Stimulated activated CD4-positive, alpha-beta T cell treated with anti-CD3 and anti-CD28 coated beads, Interleukin-1b, Interleukin-23, amount 100 ng/mL, for 24 hours (primary cell): ENCODE results near the gene TNRC6B.
"Not testable (repeated sequence)": the region's sequence is repeated elsewhere in the genome, so short reads cannot be mapped to it uniquely, and the experiment has no call there.

Experiments
- DNase-seq, 4 experiments: peaks; one replicate each; pipeline ENCODE4 v3.0.0-alpha.2; 2020; ENCODE audit warnings: low read depth in 4 of 4, low spot score in 1 of 4

TNRC6B gene

DNA sequence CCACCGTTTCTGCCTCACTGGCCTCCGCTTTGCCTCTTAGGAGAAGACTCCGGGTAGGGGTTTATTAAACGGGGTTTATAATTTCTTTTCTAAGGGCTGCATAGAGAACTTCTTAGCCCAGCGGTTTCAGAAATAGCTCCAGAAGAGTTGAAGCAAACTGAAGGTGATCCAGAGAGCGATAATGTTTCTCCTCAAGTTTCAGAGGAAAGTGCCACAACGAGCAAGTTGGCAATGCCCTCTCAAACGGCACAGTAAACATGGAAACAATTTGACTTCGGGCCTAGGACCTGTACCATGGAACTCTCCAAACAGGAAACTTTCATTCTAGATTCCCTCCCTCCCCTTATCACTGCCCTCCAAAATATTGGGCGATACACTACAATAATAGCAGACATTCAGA lies 169.6 kb downstream of the TNRC6B start:
- DNase-seq, result no peak

DNA sequence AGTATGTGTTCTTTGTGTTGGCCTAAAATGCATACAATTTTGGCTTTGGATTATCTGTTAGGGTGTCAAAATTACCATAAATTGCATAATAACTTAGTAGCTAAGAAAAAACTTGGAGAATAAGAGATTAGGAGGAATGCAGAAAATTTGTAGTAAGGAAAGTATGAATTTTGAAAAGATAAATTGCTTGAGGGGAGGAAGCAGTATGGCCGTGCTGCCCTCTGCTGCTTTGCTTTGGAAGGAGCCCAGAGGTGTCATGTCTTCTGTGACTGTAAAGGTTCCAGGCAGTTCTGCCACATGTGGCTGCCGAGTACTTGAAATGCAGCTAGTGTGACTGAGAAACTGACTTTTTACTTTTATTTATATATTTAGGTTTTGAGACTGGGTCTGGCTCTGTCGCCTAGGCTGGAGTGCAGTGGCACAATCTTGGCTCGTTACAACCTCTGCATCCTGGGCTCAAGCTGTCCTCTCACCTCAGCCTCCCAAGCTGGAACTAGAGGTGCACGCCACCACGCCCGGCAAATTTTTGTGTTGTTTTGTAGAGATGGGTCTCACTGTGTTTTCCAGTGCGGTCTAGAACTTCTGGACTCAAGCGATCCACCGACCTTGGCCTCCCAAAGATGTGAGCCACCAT lies 170.4 kb downstream of the TNRC6B start:
- peak in 2 of 4 experiments; percentile 32 to 33 for DNase-seq

DNA sequence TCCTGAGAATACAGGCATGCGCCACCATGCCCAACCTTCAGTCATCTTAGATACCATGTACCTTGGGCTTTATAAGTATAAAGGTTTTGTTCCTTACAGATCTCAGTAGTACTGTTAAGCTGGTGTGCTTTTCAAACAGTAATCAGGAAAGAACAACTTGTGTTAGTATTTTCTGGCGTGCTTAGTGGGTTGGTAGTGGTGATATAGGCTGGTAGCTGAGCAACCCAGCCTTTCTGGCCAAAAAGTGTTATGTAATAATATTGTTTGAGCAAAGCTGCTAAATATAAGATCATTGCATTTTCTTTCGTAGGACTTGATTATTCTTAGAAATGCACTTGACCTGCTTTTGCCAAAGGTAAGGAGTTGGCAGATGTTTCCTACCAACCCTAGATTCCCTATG lies 175.0 kb downstream of the TNRC6B start:
- no peak for DNase-seq

DNA sequence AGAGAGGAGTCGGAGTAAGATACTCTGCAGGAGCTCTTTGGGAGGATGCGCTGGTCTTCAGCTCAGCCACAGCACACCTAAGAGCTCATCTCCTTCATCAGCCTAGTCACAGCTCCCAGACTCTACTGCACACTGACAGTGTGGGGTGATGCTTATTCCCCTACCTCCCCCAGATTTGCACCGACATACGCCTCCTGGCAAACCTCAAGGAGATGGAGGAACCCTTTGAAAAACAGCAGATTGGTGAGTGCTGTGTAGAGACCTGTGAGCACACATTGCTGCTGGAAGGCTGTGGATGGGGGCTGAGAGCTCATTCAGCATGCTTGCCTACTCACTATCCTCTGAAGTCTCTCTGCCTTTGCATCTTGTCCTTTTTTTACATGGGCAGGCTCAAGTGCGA lies 183.4 kb downstream of the TNRC6B start:
- DNase-seq, result no peak

DNA sequence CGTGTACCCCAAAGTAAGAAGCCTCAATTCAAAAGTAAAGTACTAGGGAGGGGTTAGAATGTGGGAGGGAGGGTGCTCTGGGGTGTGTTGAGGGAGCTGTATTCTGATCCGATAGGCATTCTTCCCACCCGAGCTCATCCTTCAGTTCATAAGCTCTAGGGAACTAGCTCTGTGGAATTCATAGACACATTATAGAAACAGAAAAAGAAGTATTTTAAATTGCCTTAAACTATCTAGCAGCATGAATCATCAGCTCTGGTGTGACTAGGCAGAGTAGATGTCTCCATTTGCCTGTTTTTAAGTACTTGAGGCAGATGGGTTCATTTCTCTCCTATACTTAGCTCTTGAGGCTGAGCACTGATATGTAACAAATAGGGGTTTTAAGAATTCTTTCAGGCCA lies 185.3 kb downstream of the TNRC6B start:
- DNase-seq, result no peak

DNA sequence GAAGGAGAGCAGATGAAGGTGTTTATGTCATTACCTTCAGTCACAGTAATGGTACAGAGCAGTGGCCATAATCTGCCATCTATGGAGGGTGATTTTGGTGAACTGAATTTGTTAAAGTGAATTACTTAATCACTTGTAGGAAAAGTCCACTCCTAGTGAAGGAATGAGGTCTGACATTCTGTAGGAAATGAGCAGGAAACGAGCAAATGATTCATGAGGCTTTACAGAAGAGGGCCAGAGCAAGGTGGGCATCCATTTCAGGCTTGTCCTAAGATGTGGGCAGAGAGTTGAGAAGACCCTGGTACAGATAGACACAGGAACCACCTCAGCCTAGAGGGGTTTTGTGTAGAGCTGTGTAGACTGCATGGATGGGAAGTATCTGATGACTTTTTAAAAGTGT lies 186.7 kb downstream of the TNRC6B start:
- DNase-seq, result no peak

DNA sequence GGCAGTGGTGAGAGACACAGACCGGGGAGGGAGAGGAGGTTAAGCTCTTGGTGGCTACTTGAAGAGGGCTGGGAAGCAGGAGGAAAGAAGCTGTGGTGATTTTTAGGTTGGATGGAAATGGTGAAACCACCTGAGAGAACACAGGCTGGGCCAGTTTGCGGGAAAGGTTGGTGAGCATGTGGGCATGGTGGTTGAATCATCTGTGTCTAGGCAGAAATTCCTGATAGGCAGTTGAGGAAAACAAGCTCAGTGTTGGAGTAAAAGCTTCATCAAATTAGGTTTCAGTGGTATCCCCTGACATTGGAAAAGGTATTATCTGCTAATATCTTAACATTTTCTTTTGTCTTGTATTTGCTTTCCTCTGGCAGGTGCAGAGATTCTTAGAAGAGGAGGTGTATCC lies 188.3 kb downstream of the TNRC6B start:
- DNase-seq, result no peak

DNA sequence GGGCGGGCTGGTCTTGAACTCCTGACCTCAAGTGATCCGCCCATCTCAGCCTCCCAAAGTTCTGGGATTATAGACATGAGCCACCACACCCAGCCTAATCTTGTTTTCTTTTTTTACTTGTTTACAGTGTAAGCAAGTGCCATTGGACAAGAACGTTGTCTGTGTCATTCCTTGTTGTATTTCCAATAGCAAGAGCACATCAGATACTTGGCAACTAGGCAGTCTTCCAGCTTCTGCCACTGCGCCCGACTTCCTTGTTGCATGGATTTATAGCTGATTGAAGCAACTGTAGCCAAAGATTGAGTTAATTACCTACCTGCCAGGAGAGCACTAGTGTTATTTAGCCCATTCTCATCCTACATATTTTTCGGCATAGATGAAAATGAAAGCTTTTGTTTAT lies 189.6 kb downstream of the TNRC6B start:
- DNase-seq, result no peak

DNA sequence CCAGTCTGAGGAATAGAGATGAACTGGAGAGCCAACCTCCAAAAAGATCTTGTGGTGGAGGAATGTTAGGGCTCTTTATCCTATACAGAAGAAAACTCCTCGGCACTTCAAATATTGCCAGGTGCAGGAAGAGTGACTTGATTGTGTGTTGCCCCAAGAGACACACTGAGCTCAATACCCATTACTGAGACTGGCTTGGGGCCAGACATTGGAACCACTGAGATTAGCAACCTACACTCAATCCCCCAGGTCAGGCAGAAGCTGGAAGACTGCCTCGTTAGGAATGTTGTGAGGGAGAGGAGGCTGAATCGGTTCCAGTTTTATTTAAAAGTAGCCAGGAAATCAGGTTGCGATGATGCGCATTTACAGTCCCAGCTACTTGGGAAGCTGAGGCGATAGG lies 190.3 kb downstream of the TNRC6B start:
- DNase-seq, result no peak

DNA sequence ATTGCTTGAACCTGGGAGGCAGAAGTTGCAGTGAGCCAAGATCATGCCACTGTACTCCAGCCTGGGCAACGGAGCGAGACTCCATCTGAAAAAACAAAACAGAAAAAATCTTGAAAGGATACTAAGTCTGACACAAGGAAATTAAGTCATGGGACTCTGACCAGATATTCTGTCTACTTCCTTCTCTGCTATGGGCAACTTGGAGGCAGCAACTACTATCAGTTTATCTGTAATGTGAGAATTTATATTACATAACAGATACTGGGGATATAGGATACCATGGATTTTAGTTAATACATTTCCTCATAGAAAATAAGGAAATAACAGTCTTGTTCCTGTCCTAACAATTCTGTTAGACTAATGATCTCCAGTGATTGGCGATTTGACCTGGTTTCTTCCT lies 191.1 kb downstream of the TNRC6B start:
- no peak for DNase-seq

DNA sequence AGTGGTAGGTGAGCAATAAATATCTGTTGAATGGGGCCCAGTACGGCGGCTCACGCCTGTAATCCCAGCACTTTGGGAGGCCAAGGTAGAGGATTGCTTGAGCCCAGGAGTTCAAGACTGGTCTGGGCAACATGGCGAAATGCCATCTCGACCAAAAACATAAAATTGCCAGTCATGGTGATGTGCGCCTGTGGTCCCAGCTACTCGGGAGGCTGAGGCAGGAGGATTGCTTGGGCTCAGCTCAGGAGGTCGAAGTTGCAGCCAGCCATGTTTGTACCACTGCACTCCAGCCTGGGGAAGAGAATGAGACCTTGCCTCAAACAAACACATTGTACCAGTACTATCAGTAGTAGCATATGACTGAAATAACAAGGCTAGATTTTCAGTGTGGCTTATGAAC lies 196.8 kb downstream of the TNRC6B start:
- no peak for DNase-seq

DNA sequence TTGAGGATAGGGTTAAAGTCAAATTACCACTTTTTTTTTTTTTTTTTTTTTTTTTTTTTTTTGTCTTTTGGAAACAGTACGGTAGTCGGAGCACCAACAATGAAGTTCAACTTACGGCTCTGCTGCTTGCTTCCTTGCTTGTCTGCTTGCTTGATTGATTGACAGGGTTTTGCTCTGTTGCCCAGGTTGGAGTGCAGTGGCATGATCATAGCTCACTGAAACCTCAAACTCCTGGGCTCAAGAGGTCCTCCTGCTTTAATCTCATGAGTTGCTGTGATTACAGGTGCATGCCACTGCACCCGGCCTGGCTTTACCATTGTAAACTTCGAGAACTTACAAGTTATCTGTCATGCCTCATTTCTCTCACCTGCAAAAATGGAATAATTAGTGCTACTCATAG lies 198.4 kb downstream of the TNRC6B start:
- no peak for DNase-seq

DNA sequence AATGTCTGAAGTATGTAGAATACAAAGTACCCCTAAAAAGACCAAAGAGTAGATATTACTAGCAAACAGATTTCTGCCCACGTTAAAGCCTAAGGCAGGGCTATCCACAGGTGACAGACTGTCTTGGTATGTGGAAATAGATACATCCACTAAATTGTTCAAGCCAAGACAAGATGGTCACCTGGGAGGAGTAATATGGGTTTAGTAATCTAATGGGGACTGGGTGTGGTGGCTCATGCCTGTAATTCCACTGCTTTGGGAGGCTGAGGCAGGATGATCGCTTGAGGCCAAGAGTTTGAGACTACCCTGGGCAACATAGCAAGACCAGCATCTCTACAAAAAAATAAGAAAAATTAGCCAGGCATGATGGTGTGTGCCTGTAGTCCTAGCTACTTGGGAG lies 200.2 kb downstream of the TNRC6B start:
- no peak for DNase-seq

DNA sequence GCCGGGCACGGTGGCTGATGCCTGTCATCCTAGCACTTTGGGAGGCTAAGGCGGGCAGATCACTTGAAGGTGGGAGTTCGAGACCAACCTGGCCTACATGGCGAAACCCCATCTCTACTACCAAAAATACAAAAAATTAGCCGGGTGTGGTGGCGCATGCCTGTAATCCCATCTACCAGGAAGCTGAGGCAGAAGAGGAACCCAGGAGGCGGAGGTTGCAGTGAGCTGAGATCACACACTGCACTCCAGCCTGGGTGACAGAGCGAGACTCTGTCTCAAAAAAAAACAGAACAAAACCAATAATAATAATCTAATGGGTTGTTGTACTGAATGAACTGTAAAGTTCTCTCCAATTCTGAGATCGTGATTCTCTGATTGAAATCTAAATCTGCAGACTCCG lies 200.7 kb downstream of the TNRC6B start:
- DNase-seq, result not testable (repeated sequence)

DNA sequence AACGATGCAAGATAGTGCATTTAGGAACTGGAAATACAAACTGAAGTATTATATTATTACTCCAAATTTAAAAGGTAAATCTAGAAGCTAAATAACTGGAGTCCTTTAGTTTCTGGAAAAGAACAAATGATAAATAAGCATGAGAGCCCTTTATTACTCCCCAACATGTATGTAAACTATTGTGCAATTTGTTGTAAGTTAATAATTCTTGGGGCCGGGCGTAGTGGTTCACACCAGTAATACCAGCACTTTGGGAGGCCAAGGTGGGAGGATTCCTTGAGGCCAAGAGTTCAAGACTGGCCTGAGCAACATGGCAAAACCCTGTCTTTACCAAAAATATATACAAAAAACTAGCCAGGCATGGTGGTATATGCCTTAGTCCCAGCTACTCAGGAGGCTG lies 203.7 kb downstream of the TNRC6B start:
- DNase-seq, result no peak

DNA sequence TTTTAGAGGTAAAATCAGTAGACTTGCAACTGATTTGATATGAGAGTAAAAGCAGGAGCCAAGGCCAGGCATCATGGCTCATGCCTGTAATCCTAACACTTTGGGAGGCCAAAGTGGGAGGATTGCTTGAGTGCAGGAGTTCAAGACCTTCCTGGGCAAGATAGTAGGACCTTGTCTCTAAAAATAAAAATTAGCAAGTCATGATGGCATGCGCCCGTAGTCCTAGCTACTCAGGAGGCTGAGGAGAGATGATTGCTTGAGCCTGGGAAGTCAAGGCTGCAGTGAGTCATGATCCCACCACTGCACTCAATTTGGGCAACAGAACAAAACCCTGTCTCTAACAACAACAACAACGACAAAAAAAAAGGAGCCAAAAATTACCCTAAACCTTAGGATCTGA lies 206.2 kb downstream of the TNRC6B start:
- no peak for DNase-seq

DNA sequence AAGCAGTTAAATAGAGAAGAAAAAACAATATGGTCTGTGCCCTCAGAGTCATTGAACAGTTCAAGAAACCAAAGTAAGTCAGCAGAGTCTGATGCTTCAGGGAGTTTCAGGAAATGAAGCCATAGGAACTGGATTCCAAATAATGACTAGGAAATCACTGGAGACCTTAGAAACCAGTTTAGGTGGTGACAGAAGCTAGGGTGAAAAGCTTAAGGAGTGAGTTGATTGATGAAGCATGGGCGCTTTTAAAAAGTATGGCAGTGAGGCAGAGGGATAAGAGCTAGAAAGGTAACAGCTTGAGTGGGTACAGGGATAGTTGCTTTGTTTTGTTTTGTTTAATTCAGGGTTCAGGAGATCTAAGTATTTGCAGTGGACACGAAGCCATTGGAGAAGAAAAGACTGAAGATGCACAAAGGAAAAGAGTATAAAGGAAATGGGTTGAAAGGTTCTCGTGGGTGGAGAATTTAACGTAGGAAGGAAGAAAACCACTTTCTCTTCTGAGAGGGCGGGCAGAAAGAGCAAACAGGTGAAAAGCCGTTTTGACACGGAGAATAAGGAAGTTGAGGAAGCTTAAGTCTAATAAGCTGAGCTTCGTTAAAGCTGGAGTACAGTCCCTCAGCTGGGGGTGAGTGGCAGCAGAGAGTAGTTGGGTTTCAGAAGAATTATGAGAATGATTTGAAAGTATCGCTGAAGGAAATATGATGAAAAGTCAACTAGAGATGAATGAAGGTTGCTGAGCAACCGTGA lies 207.5 kb downstream of the TNRC6B start:
- no peak for DNase-seq
